ENCODE measurements around the gene CFAP77. TPM values are rescaled to one million over a fixed set of nuclear protein-coding genes. Genes with fewer than 3 reads are reported as not detected.

CFAP77 gene
- total and polyA plus RNA-seq, 2 of the 13 experiments (the other 11 are each of a cell fraction or from before 2014, with no cell fraction given) = not detected

DNA sequence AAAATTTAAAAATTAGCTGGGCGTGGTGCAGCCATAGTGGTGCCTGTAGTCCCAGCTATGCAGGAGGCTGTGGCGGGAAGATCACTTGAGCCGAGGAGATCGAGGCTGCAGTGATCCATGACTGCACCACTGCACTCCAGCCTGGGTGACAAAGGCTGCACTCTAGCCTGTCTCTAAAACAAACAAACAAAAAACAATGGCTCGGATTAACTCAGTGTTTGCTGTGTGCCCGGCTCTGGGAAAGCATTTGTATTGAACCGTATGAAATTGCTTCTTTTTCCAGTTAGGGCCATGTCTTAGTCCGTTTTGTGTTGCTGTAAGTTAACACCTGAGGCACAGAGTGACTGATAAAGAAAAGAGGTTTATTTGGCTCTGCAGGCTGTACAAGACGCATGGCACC, 62.6 kb downstream of the CFAP77 start:
- H3K36me3 ChIP-seq (replicated peaks in 1 of 2; ENCODE audit: control insufficient read depth in 1 of 2, insufficient read depth in 2 of 2, low read length in 2 of 2) = no peaks in the 10 kb centered on the region
- H3K4me3 ChIP-seq (replicated peaks in 1 of 3; ENCODE audit: insufficient read depth in 1 of 3, low read depth in 2 of 3, low read length in 3 of 3) = no peak overlapping the region
- TF ChIP-seq SOX5 (CRISPR knock-in tag; IDR thresholded peaks at IDR 0.05; ENCODE audit: borderline replicate concordance) = peak; percentile 55; the same call in 1 of the 2 replicates
- TF ChIP-seq RXRA (CRISPR knock-in tag; IDR thresholded peaks at IDR 0.05) = no peak
- 0 out of 2 replicates have a peak, but pooled peaks have one; percentile 19 for TF ChIP-seq ZNF652 (CRISPR knock-in tag; IDR thresholded peaks at IDR 0.05; ENCODE audit: borderline replicate concordance, low read depth)
- no peak for TF ChIP-seq ZNF367 (CRISPR knock-in tag; IDR thresholded peaks at IDR 0.05; ENCODE audit: borderline replicate concordance)
- no peak for TF ChIP-seq SOX13 (IDR thresholded peaks at IDR 0.05)
- TF ChIP-seq SOX13 (CRISPR knock-in tag; conservative IDR thresholded peaks at IDR 0.05 in 1 of 2, IDR thresholded peaks at IDR 0.05 in 1 of 2) = peak in 1 of 2 experiments; percentile 53; a peak in 2 of 4 replicates
- no peak for TF ChIP-seq MYC (CRISPR knock-in tag; IDR thresholded peaks at IDR 0.05; ENCODE audit: borderline replicate concordance)
- no peak for TF ChIP-seq ZNF30 (CRISPR knock-in tag; IDR thresholded peaks at IDR 0.05)
- TF ChIP-seq TMF1 (CRISPR knock-in tag; IDR thresholded peaks at IDR 0.05; ENCODE audit: low read depth) = no peak
- no peak for TF ChIP-seq FOXK2 (IDR thresholded peaks at IDR 0.05)
- TF ChIP-seq SOX6 (IDR thresholded peaks at IDR 0.05) = no peak
- peak; percentile 54 for TF ChIP-seq SOX6 (CRISPR knock-in tag; IDR thresholded peaks at IDR 0.05)
- peak; percentile 12 for DNase-seq (ENCODE audit: low spot score)
- in situ Hi-C loops (cut with HindIII; ENCODE audit: extremely low pct_ligation_motif_present, low pct_unique_long_range_greater_than_20kb) = no loop called here
- 14% methylated on average over 9 of the region's 9 CpGs for WGBS (ENCODE audit: low lambda C conversion rate)
- 0 out of 5 replicates have a peak, but pooled peaks cover 0 to 9% of the 10 kb centered on the region in 2 experiments for H3K27me3 ChIP-seq (ENCODE audit: control insufficient read depth in 1 of 2, insufficient read depth in 2 of 2, low read length in 2 of 2)
- H3K4me2 ChIP-seq (ENCODE audit: low read depth, low read length) = no peak overlapping the region
- CTCF ChIA-PET (ENCODE audit: low intra/inter-chr PET ratio, low total read pairs) = no interaction called here
- intact Hi-C loops (cut with micrococcal nuclease; ENCODE audit: unreplicated experiment) = no loop called here
- no peaks in the 10 kb centered on the region for H3K79me2 ChIP-seq (ENCODE audit: insufficient read depth, low read length)
- POLR2A ChIA-PET = no interaction called here
- no peak overlapping the region for H2AFZ ChIP-seq (ENCODE audit: low read length)
- peak; percentile 38; the same call in 2 of the 3 replicates for ATAC-seq
- H3K27ac ChIP-seq (ENCODE audit: extremely low read length, insufficient read depth, low read length) = no peak overlapping the region
- H3K9ac ChIP-seq (ENCODE audit: insufficient read depth, low read depth, low read length) = no peak overlapping the region
- FAIRE-seq = no peak
- no peaks in the 10 kb centered on the region for H3K9me3 ChIP-seq (ENCODE audit: low read length)
- no peaks in the 10 kb centered on the region for H4K20me1 ChIP-seq (ENCODE audit: insufficient read depth, low read length)
- H3K4me1 ChIP-seq (ENCODE audit: insufficient read depth, low read length) = peaks cover 19% of the 10 kb centered on the region
- no TSS peak for BruUV-seq (replicated peaks)
